Retinal pigment epithelial cell (primary cell): Measurements from ENCODE around the gene NF2.

Experiments used
- DNase-seq: peaks from one replicate; pipeline ENCODE4 v3.0.0-alpha.2; 2010; ENCODE audit warnings: low read depth
- H3K4me3 ChIP-seq: 2 replicates; pipeline ENCODE4 v1.5.1; 2011; ENCODE audit warnings: mild to moderate bottlenecking, low read length, control low read depth, moderate library complexity
- CTCF ChIP-seq: conservative IDR thresholded peaks from 2 replicates; pipeline ENCODE4 v1.5.1; 2011; ENCODE audit warnings: low read depth, low read length, control low read depth, inconsistent platforms

NF2 gene

GRCh38 chr22:29715705-29716104 is 112.3 kb downstream of the NF2 start:
- TF ChIP-seq CTCF = no peak
- no peak overlapping the region for H3K4me3 ChIP-seq
- DNase-seq = no peak

- no peak for DNase-seq
- H3K4me3 ChIP-seq = no peak overlapping the region
- no peak for TF ChIP-seq CTCF
These were observed 113.5 kb downstream of the NF2 start for GRCh38 chr22:29716814-29717545.

- no peak overlapping the region for H3K4me3 ChIP-seq
- TF ChIP-seq CTCF = no peak
- DNase-seq = no peak
These were observed 114.4 kb downstream of the NF2 start for GRCh38 chr22:29717789-29718188.

GRCh38 chr22:29718949-29719898 is 115.8 kb downstream of the NF2 start:
- no peak for TF ChIP-seq CTCF
- DNase-seq = no peak
- no peak overlapping the region for H3K4me3 ChIP-seq

GRCh38 chr22:29719899-29720645 is 116.6 kb downstream of the NF2 start, which contains the start of gene CABP7:
Gene CABP7 (plus strand): TSS chr22:29720003. CDS start chr22:29720425, 422 bp downstream.
- no peak for DNase-seq
- H3K4me3 ChIP-seq = peak within 1 kb of the TSS; percentile 20
- no peak for TF ChIP-seq CTCF

- TF ChIP-seq CTCF = no peak
- no peak overlapping the region for H3K4me3 ChIP-seq
- DNase-seq = no peak
These were observed 117.4 kb downstream of the NF2 start for GRCh38 chr22:29720811-29721323.
